SKM-1 treated with dmso at 0.1 percent for 144 hours (cell line): ENCODE data around the gene HLA-DMB.

Experiments used
- DNase-seq: peaks from one replicate; lab custom pipeline; 2025; ENCODE audit not compliant: unreplicated experiment; lab: John Stamatoyannopoulos, UW

Gene HLA-DMB

DNA sequence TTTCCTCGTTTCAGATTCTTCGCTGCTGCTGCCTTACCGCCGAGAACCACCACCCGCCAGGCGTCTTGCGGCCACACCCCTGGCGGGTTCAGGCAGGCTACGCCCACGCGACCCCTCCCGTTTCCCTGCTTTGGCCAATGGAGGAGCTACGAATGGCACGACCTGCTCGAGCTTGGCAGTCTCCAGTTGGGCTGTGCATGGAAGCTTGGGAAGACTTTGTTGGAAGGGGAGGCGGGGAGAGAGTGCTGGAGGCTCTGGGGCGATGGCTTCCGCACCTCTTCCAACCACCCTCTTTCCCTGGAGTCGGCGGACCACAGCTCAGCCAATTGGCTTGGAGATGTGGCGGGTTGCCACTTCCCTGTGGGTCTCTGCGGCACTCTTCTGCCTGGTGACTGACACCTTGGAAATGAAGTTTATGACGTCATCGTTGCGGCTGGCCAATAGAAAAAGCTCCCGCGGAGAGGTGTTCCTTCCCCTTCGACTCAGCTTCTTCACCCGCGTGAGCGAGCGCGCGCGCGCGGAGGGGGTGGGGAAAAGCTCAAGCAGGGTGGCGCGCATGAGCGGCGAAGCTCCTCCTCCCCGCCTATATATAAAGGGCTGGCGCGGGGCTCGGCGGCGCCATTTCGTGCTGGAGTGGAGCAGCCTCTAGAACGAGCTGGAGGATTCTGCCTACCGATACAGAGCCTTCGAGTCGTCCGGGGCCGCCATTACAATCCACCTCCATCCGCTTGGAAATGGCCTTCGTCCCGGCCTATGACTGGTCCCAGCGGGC is 30.9 kb upstream of the HLA-DMB start:
- DNase-seq, result peak; percentile 99

DNA sequence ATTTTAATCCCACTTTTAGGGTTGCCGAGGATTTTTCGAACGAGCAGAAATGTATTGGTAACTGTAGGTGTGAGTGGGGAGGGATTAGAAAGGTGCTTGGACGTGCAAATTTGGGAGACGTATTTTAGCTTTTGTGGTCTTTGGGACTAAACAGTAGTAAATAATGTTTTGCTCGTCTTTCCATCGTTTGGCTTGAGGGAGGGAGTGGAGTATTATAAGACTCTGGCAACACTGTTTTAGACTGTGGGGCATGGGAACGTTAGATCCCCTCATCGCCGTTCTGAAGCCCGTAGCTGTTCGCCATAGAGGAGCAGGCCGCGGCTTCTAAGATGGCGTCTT is 30.4 kb upstream of the HLA-DMB start:
- no peak for DNase-seq

DNA sequence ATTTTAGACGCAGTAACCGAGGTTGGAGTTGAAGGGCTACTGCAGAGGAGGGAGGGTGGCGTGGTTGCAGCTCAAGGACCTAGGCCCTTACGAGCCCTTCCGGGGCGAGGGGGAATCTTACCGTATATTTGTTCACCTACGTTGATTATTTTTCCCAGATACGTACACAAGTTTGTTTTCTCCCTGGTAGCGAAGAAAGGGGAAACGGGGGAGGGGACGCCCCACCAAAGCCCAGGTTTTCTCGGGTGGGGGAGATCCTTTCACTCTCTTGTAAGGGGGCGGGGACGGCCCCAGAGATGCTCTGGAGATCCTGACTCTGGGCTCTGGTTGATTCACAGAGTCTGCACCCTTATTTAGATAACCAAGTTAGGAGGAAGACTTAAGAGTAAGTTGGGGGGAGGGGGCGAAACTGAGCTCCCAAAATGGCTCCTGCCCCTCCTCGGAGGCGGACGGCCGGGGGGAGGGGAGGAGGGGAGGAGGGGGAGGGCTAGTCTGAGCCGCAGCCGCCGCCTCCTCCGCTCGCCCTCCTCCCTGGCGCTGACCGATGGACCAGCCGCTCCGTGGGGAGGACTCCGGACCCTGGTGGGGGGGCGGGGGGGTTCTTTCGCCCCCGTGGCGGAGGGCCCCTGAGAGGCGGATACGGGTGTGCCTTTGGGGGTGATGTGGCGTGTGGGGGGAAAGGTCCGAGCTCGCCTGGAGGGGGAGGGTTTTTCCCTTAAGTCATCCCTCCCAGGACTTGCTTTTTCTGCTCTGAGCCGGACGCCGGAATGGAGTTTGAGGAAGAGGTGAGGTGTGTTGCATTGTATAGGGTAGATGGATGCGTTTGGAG is 29.8 kb upstream of the HLA-DMB start:
- DNase-seq, result peak; percentile 46

DNA sequence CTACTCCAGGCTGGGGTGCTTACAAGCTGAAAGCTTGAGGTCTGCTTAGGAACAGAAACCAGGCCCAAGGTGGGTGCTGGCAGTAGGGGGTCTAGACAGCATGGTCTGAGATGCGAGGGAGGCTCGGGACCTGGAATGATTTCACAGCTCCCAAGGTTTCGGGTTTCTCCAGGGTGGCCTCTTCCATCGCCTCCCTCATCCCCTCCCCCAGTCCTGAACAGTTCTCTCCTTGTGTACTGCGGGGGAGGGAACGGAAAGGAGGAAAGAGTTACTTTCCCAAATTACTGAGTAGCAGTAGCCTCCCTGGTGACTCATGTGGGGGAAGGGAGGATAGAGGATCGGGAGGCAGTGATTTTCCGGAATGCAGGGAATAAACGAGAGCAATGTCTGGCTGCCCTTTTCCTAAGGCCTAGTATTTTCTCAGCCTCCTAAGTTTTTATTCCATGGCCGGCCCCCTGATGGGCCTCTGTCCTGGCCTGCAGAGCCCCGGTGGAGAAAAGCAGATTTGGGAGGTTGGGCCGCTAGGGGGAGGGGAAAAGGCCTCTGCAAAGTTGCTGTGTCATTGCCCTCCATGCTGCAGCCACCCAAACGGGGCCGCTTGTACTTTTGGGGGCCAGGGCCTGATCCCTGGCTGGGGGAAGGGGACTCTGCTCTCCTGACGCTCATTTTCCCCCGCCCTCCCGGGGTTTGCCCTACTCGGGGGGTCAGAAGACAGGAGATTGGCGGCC is 29.0 kb upstream of the HLA-DMB start:
- DNase-seq, result peak; percentile 86

DNA sequence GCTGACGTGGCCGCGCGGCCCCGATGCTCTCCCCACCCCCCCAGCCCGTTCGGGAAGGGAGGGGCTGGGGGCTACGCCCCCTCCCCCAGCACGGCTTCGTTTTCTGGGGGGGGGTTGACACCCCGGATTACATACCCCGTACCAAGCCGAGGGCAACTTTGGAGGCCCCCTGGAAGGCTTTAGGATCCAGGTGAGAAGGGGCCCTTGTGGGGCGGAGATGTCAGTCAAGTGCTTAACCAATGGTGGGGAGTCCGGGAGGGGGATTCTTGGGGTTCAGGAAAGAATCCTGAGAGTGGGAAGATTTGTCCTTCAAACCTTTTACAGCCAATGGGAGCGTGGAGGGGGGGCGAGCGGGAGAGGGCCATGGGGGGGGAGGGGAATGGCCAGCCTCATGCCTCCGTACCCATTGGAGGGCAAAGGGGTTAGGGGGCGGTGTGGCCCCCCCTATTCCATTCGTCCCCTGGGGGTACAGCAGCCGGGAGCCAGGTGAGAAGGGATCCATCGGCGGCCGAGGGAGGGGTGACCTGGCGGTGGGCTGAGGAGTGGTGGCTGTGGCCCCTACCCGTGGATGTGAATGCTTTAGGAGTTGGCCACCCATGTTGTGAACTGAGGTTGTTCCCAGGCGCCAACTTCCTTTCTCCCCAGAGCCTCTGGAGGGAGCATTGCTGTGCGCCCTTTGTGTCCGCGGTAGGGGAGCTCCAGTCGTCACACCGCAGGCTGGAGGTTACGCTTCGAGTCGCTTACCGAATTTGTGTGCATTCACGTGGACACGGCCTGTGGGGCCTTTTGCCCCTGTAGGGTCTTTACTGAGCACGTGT is 28.2 kb upstream of the HLA-DMB start:
- peak; percentile 64 for DNase-seq

DNA sequence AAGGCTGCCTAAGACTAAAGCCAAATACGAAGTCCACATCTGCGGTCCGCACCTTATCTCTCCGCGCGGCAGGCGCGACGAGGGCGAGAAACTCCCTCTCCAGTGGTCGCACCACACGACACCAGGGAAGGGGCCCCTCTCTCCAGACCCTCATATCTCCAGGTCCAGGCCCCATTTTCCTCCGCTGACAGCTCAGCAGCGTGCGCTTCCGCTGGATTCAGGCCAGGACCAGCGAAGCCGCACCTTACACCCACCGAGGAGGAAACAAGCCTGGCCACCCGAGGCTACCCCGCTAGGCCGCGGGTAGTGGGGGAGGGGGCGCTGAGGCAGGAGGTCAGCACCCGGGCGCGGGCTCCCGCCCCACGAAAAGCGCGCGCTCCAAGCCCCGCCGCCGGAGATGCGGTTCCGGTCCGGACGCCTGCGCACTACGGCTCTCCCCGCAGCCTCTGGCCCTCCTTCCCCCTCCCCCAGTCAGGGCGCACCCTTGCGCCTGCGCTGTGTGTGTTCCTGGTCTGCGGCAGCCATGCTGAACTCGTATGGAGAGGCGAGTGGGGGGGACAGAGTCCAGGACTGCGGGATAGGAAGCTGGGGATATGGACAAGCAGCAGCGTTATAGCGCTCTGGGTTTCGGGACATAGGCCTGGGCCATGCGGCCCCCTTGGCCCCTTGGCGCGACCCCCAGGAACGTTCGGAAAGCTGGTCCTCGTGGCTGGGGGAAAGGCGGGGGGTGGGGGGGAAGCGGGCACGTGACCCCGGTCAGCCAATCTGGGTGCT is 27.5 kb upstream of the HLA-DMB start, which contains the start of gene BRD2:
Gene BRD2 (plus strand): TSS at position 502 of the 774 bp plus-strand sequence. CDS start 4,305 bp downstream, outside the sequence.
- peak; percentile 95 for DNase-seq

DNA sequence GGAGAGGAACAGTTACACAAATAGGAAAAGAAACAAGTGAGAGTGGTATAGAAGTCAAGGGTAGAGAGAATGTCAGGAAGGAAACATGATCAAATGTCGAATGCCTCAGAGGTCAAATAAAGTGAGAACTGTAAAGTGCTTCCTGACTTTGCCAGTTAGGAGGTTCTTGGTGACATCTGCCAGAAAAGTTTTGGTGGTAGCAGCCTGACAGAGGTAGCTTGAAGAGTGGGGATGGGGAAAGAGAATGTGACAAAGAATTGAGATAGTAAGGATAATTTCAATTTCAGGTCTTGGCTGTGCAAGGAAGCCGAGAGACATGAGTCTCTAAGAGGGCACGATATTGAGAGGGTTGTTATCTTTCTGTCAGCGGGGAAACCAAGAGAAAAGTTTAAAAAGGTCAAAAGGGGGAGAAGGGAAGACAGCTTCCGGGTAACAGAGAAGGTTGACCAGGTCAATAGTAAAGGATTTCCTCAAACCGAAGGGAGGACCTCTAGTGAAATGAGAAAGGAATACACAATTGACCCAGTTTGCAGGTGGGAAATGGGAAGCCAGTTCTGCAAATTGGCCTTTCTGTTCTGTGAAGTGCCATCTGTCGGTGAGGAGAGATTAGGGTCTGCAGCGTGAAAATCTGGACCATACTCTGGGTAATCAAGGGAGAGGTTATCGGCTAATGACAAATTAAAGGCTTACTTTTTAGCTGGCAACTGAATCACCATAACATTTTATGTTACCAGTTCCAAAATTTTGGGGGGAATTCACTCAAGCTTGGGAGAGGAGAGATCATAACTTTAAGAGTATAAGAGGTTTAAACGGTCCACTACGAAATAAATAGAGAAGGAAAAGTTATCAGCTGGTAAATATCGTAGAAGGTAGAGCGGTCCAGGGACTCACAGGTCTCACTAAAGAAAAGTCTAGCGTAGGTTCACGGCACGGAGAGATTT is 26.6 kb upstream of the HLA-DMB start:
- DNase-seq, result peak; percentile 76

DNA sequence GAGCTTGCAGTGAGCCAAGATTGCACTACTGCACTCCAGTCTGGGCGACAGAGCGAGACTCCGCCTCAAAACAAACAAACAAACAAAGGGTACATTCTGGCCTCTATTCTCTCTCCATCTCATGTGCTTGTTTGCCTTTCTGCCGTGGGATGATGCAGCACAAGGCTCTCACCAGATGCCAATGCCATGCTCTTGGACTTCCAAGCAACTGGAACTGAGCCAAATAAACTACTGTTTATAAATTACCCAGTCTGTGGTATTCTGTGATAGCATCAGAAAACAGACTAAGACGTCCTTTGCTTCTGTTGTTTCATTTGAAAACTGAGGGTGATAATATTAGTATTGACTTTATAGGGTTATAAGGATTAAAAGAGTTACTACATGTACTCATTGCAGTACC is 23.9 kb upstream of the HLA-DMB start:
- DNase-seq, result no peak

DNA sequence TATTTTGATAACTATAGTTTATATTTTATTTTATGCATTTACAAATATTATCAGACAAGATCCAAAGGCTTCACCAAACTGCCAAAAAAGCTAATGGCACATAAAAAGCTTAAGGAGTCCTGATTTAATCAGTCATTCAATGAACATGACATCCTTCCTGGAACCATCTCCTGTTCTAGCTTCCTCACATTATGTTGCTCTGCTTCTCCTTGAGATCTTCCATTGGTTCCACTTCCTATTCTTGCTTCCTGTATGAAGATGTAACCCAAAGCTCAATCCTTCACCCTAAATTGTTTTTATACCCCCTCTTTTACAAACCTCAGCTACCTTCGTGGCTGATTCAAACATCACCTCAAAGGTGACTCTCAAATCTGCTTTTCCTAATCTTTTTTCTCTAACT is 23.0 kb upstream of the HLA-DMB start:
- DNase-seq, result no peak

DNA sequence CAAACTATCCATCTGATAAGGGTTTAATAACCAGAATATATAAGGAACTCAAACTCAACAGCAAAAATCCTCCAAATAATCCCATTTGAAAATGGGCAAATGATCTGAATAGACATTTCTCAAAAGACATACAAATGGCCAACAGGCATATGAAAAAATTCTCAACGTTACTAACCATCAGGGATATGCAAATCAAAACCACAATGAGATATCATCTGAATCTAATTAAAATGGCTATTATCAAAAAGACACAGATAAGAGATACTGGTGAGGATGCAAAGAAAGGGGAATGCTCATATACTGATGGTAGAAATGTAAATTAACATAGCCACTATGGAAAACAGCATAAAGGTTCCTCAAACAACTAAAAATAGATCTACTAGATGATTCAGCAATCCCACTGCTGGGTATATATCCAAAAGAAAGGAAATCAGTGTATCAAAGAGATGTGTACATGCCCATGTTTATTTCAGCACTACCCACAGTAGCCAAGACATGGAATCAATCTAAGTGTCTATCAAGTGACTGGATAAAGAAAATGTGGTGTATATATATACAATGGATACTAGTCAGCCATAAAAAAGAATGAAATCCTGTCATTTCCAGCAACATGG is 21.5 kb upstream of the HLA-DMB start:
- DNase-seq, result no peak

DNA sequence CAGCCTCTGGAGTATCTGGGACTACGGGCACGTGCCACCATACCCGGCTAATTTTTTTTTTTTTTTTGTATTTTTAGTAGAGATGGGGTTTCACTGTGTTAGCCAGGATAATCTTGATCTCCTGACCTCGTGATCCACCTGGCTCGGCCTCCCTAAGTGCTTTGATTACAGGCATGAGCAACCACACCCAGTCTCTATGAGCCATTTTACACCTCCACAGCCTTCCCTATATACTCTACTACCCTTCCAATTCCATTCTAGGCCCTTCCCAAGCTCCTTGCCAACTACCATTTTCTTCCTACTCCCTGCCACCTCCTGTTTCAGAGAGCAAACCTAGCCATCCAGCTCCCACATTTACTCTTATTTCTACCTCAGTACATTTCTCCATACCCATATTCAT is 19.7 kb upstream of the HLA-DMB start:
- no peak for DNase-seq

DNA sequence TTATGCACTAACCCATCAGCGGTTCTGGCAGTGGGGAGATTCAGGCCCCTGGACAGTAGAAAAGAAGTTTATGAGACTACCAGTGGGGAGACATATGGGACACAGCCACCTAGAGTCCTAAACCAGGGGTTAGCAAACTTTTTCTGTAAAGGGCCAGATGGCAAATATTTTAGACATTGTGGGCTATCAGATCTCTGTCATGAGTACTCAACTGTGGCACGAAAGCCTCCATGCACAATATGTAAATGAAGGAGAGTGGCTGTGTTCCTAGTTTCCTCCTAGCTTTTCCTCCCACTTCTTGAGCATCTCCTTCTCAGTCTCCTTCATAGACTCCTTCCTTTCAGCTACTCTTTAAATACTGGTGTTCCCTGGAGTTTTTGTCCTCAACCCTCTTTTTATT is 15.3 kb upstream of the HLA-DMB start:
- no peak for DNase-seq

DNA sequence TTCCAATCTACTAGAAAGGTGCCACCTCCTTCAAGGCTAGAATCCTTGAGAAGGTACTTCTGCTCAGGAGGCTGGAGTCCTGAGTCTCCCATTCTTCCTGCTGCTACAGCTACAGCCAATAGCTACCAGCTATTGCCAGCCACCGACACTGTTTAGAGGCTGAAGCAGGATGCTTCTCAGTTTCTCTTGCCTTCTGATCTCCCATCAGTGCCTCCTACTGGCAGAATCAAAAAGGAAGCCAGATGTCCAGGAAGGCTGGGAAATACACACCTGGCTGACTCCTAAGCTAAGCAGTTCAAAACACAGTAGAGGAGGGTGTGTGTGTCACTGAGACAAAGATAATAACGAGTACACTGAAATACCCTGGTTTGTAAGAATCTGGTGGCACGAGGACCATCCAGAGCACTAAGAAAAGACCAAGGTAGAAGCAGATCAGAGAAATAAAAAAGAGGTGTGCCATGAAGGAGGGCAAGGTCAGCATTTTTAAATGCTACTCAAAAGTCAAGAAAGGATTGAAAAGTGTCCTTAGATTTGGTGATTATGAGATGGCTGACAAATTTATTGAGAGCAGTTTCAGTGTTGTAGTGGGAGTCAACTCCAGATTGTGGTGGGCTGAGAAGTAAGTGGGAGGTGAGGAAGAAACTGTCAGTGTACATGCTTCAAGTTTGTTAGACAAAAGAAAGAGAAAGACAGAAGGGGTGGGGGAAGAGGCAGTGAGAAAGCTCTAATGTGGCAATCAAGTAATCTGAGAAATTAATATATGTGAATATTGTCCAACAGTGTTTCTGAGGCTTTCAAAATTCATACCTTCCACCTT is 14.4 kb upstream of the HLA-DMB start:
- DNase-seq, result no peak

DNA sequence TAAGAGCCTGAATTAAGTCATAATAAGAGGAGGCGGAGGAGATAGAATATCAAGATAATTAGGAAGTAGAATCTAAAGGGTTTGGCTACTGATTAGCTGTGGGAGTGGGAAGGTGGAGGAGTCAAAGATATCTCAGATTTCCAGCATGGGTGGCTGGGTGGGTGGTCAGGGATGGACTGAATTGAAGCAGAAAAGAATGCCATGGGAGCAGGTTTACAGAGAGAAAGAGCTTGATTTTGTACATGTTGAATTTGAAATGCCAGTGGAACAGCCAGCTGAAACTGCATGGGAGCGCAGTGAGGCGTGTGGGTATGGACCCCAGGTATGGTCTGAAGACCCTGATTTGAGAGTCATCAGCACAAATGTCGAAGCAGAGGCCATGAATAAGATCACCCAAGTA is 13.4 kb upstream of the HLA-DMB start:
- no peak for DNase-seq

DNA sequence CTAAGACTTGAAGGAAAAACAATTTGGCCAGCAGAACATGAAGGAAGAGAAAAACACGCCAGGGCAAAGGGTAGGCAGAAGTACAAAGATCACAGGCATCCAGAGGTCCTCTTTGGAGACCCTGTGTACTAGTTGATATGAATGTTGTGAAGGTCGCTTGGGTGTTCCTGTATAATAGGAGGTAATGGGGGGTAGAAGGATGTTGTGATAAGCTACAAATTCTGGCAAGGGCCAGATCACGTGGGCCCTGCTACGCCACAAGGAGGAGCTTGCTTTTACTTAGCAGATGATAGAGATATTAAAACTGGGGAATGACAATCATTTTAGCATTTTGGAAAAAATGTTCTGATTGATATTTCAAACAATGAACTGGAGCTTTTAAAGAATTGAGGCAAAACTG is 12.9 kb upstream of the HLA-DMB start:
- DNase-seq, result no peak

DNA sequence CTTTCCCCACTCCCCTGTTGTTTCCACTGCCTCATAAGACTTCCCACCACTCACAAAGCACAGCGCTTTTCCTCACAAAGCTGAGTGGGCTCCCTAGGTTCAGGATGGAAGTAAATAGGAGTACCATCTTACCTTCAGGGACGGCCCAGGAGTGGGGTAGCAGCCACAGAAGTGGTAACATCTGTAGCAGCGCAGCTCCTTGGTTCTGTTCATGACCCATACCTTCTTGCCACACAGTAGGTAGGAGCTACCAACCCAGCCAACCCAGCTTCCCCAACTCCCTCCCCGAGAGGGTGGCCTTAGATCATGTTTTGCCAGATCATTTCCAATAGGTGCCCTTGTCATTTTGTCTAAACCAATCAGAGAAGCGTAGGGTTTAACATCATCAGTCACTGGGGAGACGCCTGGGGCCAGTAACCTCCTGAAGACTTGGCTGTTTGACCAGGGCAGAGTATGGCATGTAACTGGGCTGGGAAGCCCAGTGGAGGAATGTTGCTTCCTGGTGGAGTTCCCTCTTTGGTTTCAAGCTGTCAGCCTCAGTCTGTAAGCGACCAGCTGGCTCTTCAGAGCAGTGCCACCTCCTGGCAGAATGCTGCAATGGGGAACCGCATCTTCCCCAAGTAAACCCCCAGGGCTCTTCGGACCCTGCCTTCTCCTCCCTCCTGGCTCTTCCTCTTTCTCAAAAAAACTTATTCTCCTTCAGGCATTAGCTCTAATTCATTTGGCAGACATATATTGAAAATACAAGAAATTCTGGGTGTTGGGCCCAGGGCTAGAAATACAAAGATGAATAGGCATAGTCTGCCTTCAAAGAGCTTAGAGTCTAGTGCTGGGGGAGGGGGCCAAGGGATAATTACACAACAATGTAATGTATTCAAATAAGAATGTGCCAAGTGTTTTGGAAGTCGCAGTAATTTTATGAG is 12.2 kb upstream of the HLA-DMB start, which contains the start of gene HLA-DMA:
Gene HLA-DMA (minus strand): TSS at position 281 of the 923 bp plus-strand sequence. CDS start 61 bp downstream, at position 220.
- DNase-seq, result peak; percentile 96
